ENCODE data around the gene GATB. TPM values are rescaled to one million over a fixed set of nuclear protein-coding genes. Genes with fewer than 3 reads are reported as not detected.

Gene GATB
- total and polyA plus RNA-seq, 2 of the 4 experiments (the other 2 are of a cell fraction), result 18.7 to 20.3 TPM

DNA sequence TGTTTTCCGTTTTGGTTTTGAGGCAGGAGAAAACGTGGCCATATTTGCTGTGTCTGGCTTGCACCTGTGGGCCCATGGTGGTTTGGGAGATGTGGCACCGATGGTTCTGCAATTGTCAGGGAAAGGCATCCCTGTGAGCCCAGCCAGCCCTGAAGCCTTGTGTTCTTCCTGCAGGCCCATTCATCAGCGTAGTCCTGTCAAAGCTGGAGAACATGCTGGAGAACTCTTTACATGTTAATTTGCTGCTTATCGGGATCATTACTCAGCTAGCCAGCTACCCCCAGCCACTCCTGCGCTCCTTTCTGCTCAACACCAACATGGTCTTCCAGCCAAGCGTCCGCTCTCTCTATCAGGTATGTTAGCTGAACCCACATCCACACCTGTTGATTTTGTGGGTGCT lies 104.7 kb downstream of the GATB start:
- no peak overlapping the region for H2BK15ac ChIP-seq (ENCODE audit: low read depth, low read length)
- no peaks in the 10 kb centered on the region for H4K20me1 ChIP-seq (ENCODE audit: insufficient read depth, low read length)
- H3K4ac ChIP-seq (ENCODE audit: low read depth, low read length), result no peak overlapping the region
- no peak overlapping the region for H2BK5ac ChIP-seq (ENCODE audit: low read depth, low read length, poor library complexity, severe bottlenecking)
- H3K4me2 ChIP-seq (ENCODE audit: low read depth, low read length), result no peak overlapping the region
- H3K14ac ChIP-seq (replicated peaks; ENCODE audit: low read depth, low read length), result no peak overlapping the region
- dilution Hi-C loops (cut with HindIII; ENCODE audit: low sequenced_read_pairs, unreplicated experiment), result no loop called here
- peaks cover 5% of the 10 kb centered on the region; the same call in 1 of the 2 replicates for H3K27me3 ChIP-seq (ENCODE audit: control insufficient read depth, insufficient read depth, low read length)
- no TSS peak for BruUV-seq (replicated peaks)
- DNase-seq, result no peak
- no peak overlapping the region for H3K18ac ChIP-seq (ENCODE audit: low read depth, low read length)
- no peak for ATAC-seq (ENCODE audit: low read depth)
- H3K4me1 ChIP-seq (ENCODE audit: control insufficient read depth, insufficient read depth, low read length), result peaks cover 5% of the 10 kb centered on the region
- no peak overlapping the region for H4K5ac ChIP-seq (ENCODE audit: low read depth, low read length)
- CTCF ChIA-PET, result no interaction called here
- no peak overlapping the region for H2BK120ac ChIP-seq (ENCODE audit: low read depth, low read length)
- no peak overlapping the region for H4K91ac ChIP-seq (ENCODE audit: insufficient read depth, low read depth, low read length)
- no peak overlapping the region for H2AK5ac ChIP-seq (ENCODE audit: low read depth, low read length)
- no peak overlapping the region for H4K8ac ChIP-seq (ENCODE audit: low read depth in 2 of 2, low read length in 2 of 2)
- POLR2A ChIA-PET (ENCODE audit: unreplicated experiment), result no interaction called here
- in situ Hi-C loops (cut with MboI; ENCODE audit: low sequenced_read_pairs), result no loop called here
- H2AK9ac ChIP-seq (replicated peaks; ENCODE audit: low read depth, low read length, poor library complexity), result no peak overlapping the region
- H2AFZ ChIP-seq (replicated peaks; ENCODE audit: low read length, poor library complexity), result no peak overlapping the region
- peaks cover 5% of the 10 kb centered on the region for H3K9me1 ChIP-seq (ENCODE audit: insufficient read depth, low read length)
- no peaks in the 10 kb centered on the region for H3K9me3 ChIP-seq (ENCODE audit: control insufficient read depth, insufficient read depth, low read length)
- no peak overlapping the region for H2BK20ac ChIP-seq (ENCODE audit: low read depth, low read length)
- H3K56ac ChIP-seq (ENCODE audit: extremely low read depth, insufficient read depth, low read length), result no peak overlapping the region
- H3K36me3 ChIP-seq (ENCODE audit: control insufficient read depth, insufficient read depth, low read length), result no peaks in the 10 kb centered on the region
- WGBS, 2 experiments (ENCODE audit: extremely low coverage in 2 of 2, insufficient read length in 1 of 2), result no CpG with 5 or more reads among the region's 8 CpGs
- intact Hi-C loops (cut with micrococcal nuclease), result no loop called here
- TF ChIP-seq RFX5 (IDR thresholded peaks at IDR 0.05; ENCODE audit: low read depth, low read length), result no peak
- H3K23ac ChIP-seq (ENCODE audit: low read depth, low read length), result no peak overlapping the region
- H3K27ac ChIP-seq (ENCODE audit: insufficient read depth, low read length), result no peak overlapping the region
- no peaks in the 10 kb centered on the region for H3K79me1 ChIP-seq (ENCODE audit: low read depth in 1 of 2, low read length in 2 of 2)
- H3K4me3 ChIP-seq (ENCODE audit: insufficient read depth, low read depth, low read length), result no peak overlapping the region
- no peak overlapping the region for H3K9ac ChIP-seq (ENCODE audit: low read depth, low read length)

Measured in IMR-90 (cell line).